Measurements from ENCODE around the gene NOL3.

- TF ChIP-seq CTCF (IDR thresholded peaks at IDR 0.05) (no peak), GTF2I (CRISPR knock-in tag; conservative IDR thresholded peaks at IDR 0.05) (no peak), HMGXB4 (CRISPR knock-in tag; IDR thresholded peaks at IDR 0.05) (no peak), NFE2L1 (CRISPR knock-in tag; IDR thresholded peaks at IDR 0.05) (no peak), FOXJ3 (CRISPR knock-in tag; IDR thresholded peaks at IDR 0.05; ENCODE audit: borderline replicate concordance) (no peak), SP1 (CRISPR knock-in tag; conservative IDR thresholded peaks at IDR 0.05) (0 out of 2 replicates have a peak, but pooled peaks have one; percentile 2), IRF2 (CRISPR knock-in tag; IDR thresholded peaks at IDR 0.05; ENCODE audit: borderline replicate concordance, low read depth) (no peak), FOXP1 (CRISPR knock-in tag; IDR thresholded peaks at IDR 0.05; ENCODE audit: borderline replicate concordance) (no peak), ATF3 (CRISPR knock-in tag; conservative IDR thresholded peaks at IDR 0.05) (no peak), CREM (CRISPR knock-in tag; IDR thresholded peaks at IDR 0.05) (no peak), ETV6 (CRISPR knock-in tag; IDR thresholded peaks at IDR 0.05) (no peak), CREB1 (CRISPR knock-in tag; IDR thresholded peaks at IDR 0.05) (no peak), ATF1 (CRISPR knock-in tag; IDR thresholded peaks at IDR 0.05) (no peak), ATF2 (CRISPR knock-in tag; IDR thresholded peaks at IDR 0.05; ENCODE audit: borderline replicate concordance, low read depth) (no peak)
Measured at GRCh38 chr16:67174706-67175231, 4.4 kb downstream of the NOL3 start.
